Glomerular visceral epithelial cell (primary cell): Measurements from ENCODE around the gene CBR3.
A peak's percentile ranks its signal among the peaks of the same experiment; 100 is the strongest.

Source experiments
- DNase-seq: peaks from one replicate; pipeline ENCODE4 v3.0.0-alpha.2; 2016; ENCODE audit errors: extremely low spot score

Gene CBR3

DNA sequence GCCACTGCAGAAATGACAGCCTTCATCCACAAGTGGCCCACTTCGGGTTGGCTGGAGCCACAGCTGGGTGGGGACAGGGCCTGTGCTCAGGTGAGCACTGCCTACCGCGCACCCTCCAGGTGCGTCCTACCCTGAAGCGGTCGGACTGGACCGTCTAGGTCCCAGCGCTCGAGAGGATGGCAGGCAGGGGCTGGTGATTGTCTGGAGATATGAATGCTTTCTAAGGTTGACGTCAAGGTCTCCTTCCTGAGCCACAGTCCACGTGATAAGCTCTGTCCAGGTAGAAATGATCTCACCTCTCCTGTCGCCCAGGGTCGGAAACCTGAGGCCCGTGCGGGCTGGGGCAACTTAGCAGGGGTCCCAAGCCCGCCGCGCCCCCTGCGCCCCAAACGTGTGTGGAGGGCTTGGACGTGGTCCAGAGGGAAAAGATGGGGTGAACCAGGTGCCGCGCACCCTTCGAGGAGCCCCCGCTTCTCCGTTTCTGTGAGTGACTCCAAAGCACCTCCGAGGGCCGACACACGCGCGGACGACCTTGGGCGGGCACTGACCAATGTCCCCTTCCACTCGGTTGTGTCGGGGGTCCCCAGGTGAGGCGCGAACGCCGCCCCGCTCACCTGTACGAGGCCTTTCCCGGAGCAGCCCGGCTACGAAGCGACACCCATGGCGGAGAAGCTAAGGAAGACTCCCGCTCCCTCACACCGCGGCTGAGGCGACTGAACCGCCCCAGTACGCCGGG, 20.9 kb downstream of the CBR3 start:
- no peak for DNase-seq

DNA sequence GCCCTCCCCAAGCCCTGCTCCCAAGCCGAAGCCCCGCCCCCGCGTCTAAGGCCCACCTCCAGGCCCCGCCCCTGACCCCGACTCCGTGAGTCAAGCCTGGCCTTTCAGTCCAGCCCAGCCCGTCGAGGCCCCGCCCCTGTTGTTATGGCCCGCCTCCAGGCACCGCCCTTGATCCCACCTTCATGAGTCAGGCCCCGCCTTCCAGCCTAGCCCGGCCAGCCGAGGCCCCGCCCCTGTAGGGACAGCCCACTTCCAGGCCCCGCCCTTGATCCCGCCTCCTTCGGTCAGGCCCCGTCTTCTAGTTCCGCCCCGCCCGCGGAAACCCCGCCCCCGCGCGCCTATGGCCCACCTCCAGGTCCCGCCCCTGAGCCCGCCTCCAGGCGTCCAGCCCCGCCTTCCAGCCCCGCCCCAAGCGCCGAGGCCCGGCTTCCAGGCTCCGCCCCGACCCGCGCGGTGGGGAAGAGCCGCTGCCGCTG, 21.5 kb downstream of the CBR3 start:
- DNase-seq: peak; percentile 100

DNA sequence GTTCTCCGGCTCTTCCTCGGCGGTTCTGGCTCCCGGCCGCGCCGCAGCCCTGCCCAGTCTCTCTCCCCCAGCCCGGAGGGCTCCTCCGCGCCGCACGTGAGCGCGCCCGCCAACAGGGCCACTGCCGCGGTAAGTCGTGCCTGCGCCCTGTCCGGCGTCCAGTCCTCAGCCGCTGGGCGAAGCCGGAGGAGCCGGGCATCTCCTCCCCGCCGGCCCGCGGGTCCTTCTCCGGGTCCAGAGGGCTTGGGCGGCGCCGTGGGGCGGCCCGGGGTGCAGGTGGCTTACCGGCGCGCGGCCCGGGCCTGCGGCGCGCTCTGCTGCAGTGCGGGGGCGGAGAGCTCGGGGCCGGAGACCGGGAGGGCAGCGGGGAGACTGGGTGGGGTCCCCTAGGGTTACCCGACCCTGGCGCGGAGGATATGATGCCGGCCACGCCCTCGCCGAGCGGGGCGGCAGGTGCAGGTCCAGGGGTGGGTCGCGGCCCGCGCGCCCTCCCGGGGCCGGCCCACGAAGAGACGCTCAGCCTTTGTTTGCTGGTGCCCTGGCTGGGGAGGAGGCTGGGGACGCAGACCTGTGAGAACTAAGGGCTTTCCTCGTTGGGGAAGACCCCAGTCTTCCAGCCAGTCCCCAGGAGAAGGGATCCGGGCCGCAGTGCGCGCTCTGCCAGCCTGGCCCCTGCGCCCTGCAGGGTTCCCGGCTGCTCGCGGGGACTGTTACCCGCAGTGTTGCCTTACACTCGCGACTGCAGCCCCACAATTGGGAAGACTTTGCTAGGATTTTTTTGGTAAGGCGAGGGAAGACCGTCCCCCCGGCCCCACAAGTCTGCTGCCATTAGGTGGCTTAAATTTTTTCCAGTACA, 22.2 kb downstream of the CBR3 start, which contains the start of gene DOP1B:
Gene DOP1B, plus strand, starts transcription at position 10 of the 856 bp plus-strand sequence. CDS start 7,910 bp downstream, outside the sequence.
- DNase-seq: peak; percentile 35

DNA sequence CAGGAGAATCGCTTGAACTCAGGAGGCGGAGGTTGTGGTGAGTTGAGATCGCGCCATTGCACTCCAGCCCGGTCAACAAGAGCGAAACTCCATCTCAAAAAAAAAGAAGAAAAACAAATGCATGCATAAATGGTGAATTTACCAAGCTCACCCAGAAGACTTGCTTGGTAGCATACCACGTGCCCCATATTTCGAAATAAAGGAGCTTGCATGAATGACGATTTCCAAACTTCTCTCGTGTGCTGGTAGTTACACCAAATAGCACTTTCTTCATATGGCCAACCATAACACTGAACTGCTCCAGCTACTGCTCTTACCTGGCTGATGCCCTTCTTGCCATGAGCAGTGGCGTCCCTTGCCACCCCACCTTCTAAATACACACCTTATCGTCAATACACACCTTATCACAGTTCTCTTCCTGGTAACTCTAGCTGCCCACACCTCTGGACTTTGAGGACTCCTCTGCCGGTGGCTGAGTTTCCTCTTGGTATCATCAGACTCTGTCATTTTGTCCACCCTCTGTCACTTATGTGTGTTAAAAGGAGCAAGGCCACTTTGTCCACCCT, 24.6 kb downstream of the CBR3 start:
- no peak for DNase-seq

DNA sequence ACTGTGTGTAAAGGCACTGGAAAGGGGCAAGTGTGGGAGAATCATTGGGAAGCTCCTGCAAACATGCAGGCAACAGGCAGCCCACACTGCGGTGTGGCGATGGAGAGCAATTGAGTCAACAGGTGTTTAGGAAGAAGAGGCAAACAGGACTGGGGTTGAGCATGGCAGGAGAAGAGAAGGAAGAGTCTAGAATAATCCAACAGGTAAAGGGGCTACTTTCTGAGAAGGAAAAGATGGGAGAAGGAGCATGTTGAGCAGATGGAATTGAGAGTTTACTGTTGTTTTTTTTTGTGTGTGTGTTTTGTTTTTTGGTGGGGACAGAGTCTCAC, 25.9 kb downstream of the CBR3 start:
- DNase-seq: no peak

DNA sequence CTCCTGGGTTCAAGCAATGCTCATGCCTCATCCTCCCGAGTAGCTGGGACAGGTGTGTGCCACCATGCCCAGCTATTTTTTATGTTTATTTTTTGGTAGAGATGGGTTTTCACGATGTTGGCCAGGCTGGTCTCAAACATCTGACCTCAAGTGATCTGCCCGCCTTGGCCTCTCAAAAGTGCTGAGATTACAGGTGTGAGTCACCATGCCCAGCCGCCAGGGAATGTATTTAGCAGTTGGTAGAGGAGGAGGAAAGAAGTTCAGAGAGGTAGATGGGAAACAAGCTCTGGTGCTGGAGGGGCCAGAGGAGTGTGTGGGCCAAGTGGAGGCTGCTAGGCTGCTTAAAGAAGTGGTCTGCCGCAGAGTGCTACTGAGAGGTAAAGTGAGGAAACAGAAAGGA, 27.8 kb downstream of the CBR3 start:
- DNase-seq: no peak

DNA sequence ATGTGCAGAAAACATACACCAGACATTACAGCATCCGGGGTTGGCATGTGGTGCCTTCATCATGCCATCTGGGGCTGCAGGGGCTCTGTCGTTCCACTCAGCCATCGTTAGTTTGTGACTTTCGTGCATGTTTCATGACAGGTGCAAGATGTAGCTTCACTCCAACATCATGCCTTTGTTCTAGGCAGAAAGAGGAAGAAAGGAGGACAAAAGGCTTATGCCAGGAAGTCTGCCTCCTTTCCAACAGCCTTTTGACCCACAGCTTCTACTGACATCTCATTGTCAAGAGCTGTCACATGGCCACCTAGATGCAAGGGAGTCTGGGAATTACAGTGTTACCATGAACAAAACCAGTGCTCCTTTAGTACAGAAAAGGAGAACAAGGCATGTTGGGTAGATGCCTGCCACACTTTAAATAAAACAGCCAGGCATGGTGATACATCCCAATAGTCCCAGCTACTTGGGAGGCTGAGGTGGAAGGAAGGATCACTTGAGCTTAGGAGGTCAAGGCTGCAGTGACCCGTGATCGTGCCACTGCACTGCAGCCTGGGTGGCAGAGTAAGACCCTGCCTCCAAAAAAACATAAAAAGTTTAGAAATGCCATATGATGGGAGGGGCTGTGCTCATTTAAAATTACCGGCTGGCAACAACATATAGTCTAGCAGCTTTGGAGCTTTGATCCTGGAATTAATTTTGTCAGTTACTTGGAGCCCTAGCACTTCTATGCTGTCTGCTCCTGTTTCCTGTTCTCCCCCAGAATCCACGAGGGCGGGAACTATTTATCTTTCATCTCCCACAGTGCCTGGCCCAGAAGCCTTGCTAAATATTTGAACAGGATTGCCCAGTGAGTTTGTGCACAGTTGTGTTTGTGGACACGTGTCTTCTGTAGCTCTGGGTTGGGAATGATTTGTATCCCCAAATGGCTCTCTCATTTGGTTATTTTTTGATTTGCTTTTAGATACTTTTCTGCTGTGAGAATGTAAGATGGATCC, 29.2 kb downstream of the CBR3 start:
- no peak for DNase-seq

DNA sequence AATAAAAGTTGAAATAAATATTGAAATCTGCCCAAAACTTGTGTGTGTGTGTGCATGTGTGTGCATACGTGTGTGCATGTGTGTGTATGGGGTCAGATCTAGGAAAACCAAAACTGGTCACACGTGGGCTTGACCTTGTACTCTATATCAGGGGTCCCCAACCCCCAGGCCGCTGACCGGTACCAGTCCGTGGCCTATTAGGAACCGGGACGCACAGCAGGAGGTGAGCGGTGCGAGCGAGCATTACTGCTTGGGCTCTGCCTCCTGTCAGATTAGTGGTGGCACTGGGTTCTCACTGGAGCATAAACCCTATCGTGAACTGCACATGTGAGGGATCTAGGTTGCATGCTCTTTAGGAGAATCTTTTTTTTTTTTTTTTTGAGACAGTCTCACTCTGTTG, 30.5 kb downstream of the CBR3 start:
- no peak for DNase-seq

DNA sequence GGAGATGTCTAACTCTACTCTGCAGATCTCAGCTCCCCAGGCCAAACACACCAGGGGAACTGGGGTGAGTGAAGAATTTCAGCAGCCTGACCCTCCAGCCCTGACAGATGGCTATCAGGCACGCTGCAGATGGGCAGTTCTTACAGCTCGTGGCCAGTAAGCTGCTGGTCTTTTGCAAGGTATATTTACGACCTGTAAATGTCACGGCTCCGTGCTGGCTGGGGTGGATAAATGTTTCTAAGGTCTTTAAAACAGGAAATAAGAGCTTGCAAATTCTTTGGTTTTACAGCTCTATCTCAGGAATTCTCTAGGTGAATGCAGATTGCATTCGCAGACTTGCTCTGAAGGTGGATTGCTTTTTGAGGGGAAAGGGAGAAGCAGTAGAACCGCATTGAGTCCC, 31.8 kb downstream of the CBR3 start:
- DNase-seq: no peak

DNA sequence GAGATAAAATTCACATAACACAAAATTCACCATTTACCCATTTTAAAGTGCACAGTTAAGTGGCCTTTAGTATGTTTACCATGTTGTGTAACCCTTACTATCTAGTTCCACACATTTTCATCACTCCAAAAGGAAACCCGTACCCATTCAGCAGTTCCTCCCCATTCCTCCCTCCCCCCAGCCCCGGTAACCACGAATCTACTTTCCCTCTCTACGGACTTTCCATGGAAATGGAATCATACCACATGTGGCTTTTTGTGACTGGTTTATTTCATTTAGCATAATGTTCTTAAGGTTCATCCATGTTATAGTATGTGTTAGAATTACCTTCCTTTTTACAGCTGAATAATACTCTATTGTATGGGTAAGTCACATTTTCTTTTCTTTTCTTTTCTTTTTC, 32.7 kb downstream of the CBR3 start:
- DNase-seq: no peak

DNA sequence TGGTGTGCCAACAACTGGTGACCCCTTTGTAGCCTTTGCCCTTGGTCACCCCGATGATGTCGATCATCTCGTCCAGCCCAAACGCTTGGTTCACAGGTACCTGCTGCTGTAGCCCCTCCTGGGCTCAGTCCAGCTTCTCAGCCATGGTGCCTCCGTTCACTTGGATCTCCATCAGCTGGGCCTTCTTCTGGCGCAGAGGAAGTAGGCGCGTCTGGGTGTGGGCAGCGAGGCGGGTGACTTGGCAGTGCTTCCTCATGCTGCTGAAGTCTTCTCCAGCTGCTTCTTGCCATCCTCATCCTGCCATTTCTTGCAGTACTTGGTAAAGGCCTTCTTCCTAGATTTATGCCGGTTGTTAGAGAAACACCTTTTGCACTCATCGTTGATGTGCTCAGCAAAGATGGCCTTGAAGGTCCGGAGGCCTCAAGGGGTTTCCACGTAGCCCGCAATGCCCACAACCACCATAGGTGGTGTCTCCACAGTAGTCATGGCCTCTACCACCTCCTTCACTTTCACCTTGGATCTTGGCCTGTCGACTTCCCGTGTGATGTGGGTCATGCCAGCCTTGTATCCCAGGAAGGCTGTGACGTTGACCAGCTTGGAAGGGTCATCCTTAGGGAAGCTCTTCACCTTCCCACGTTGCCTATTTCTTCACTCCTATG, 34.7 kb downstream of the CBR3 start:
- DNase-seq: no peak

DNA sequence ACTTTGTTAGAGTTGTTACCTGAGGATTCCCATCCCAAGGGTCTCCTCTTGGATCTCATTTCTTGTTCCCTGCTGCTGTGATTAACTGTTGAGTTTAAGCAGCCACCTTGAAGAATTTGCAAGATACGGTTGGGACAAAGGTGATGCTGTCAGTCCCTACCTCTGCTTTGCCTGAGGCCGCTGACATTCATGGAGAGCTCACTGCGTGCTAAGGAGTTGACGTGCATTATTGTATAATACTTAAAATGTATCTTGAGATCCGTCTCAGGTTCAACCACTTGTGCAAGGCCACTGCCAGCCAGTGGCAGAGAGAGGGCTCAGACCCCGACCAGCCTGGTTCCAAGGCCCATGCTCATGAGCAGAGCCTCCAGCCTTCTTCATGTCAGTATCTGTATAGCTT, 35.9 kb downstream of the CBR3 start:
- DNase-seq: no peak

DNA sequence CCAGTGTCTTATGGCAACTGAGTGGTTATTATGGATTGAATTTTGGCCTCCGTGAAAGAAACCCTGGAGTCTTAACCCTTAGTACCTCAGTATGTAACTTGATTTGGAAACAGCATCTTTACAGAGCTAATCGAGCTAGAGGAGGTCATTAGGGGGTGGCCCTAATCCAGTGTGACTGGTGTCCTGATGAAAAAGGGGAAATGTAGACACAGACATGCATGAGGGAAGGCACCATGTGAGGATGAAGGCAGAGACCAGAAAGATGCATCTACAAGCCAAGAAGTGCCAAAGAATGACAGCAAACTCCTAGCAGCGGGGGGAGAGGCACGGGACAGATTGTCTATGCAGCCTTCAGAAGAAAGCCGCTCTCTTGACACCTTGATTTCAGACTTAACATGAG, 36.5 kb downstream of the CBR3 start:
- DNase-seq: no peak

DNA sequence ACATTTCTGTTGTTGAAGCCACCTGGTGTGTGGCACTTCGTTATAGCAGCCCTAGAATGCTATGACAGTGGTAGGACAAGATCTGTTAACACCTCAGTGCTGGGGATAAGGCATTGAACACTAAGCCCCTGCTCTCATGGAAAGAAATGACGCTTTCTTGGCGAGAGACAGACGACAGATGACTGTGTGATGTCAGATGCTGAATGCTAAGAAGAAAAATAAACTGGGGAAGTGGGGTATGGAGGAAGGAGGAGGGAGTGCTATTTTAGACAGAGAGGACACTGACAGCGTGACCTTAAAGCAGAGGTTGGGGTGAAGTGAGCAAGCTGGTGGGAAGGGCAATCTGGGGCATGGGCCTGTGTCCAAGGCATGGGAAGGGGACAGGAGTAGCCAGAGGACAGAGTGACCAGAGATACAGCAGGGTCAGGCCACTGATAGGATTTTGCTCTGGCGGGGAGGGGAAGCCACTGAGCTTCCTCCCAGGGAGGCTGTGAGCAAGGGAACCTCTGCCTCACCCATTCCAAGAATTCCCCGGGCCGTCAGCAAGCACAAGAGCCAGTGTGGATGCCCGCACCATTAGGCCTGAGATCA, 37.0 kb downstream of the CBR3 start:
- no peak for DNase-seq

DNA sequence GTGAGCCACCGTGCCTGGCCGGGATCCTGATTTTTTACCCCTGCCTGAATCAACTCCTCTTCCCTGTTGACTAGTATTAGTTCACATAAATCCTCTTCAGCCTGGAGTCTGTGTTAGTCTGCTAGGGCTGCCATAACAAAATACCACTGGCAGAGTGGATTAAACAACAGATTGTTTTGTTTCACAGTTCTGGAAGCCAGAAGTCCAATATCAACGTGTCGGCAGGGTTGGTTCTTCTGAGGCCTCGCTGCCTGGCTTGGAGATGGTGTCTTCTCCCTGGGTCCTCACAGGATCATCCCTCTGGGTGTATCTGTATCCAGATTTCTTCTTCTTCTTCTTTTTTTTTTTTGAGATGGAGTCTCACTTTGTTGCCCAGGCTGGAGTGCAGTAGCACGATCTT, 39.9 kb downstream of the CBR3 start:
- DNase-seq: no peak

DNA sequence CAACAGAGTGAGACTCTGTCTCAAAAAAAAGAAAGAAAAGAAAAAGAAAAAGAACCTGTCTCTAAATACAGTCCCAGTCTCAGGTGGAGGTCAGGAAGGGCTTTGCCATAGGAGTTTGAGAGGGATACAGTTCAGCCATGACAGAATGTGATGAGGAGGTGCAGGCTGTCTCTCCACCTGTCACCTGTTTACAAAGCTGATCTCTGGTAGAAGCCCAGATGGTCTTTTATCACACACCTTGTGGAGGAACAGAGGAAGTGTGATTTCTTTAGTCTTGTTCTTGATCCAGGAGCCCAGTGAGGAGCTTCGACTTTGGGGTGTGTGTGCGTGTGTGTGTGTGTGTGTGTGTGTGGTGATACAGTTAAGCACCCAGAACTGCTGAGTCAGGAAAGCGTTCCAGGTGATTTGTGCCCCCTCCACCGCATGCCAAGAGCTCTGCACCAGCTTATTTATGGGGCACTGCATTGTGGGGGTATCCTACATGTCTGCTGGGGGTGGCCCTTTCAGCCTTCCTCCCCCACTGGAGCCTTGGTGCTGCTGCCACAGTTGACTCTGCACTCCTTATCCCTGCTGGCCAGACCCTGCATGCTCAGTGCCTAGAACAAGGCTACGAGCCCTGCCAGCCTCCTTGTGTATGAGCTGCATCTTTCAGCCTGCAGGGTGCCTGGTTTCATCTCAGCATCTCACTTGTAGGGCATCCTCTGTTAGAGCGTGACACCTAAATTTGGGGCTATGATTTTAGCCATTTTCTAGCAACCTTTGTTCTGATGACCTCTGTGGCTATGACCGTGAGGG, 41.1 kb downstream of the CBR3 start:
- DNase-seq: no peak

DNA sequence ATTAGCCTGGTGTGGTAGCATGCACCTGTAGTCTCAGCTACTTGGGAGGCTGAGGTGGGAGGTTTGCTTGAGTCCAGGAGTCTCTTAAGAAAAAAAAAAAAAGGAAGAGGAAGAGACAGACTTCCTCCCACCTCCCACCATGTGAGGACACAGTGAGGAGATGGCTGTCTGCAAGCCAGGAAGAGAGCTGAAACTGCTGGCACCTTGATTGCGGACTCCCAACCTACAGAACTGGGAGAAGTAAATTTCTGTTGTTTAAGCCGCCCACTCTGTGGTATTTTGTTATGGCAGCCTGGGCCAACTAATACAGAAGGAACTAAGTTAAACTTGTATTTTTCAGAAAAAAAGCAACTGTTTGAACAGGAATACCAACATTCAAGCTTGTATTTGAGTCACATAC, 43.5 kb downstream of the CBR3 start:
- no peak for DNase-seq

DNA sequence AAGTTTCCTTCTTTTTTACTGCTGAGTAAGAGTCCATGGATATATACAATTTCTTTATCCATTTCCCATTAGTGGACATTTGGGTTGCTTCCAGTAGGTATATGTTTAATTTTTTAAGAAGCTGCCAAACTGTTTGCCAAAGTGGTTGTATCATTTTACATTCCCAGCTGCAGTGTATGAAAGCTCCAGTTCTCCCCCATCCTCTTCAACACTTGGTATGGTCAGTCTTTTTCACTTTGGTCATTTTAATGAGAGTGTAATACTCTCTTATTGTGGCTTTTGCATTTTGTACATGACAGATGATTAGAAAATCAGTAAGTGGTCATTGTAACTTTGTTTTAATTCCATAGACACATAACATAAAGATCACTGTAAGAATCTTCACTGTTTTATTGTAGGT, 44.3 kb downstream of the CBR3 start:
- no peak for DNase-seq

DNA sequence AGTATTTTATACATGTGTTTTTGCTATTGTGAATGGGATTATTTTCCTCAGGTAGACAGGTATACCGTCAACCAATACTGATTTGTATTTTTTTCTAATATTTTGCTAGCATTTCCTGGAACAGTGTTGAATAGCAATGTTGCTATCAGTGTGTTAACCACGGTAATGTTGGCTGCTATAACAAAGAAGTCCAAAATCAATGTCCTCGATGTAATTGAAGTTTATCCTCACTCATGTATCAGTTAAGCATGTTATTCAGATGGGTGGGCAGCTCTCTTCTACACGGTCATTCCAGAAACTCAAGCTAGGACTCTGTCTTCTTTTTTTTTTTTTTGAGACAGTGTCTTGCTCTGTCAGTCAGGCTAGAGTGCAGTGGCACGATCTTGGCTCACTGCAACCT, 46.1 kb downstream of the CBR3 start:
- DNase-seq: no peak
